Sciatic nerve (tissue), 2 donors: ENCODE measurements around the gene HOXA2. TPM values are rescaled to one million over a fixed set of nuclear protein-coding genes. Genes with fewer than 3 reads are reported as not detected.

Source experiments
- ATAC-seq: fragments of 200-7000 bp; cut with Tn5 transposase; one replicate; pipeline ENCODE4 v1.9.1; 2020; ENCODE audit warnings: mild to moderate bottlenecking, moderate library complexity
- DNase-seq: peaks from one replicate; pipeline ENCODE4 v3.0.0-alpha.2; 2020; ENCODE audit warnings: low spot score
- intact Hi-C: fragments of 100-400 bp; cut with DNase I; formaldehyde crosslinking; loops from one replicate; pipeline ENCODE4 v1.14.2; 2022
- total RNA-seq: library from RNA; stranded (reverse); fragmentation: NEBNext Ultra II Directional; extraction: Animal tissue kit (Norgen Biotek cat#: 25700); gene quantifications from one replicate; pipeline ENCODE4 v1.2.1, GENCODE V29; 2021
- donor health status: DM: no; HTN: no; CAD: no.
- donor health status: DM: no; HTN: no; CAD: no.

The HOXA2 gene
- total RNA-seq: 3.9 TPM

GRCh38 chr7:27102581-27103442, at the start of gene HOXA2:
Gene HOXA2, minus strand, starts transcription at chr7:27102683. Its CDS starts 183 bp downstream, at chr7:27102500.
- ATAC-seq: peak; percentile 58
- intact Hi-C loops: no loop called here
- no peak for DNase-seq

- DNase-seq (peak; percentile 64), ATAC-seq (no peak)
- intact Hi-C loops: loop anchor here (10.0 kb wide), 1 partner anchor 777 kb away; no protein-coding TSS in a partner anchor
Measured at GRCh38 chr7:27151341-27151930, 49.0 kb upstream of the HOXA2 start.

GRCh38 chr7:27150568-27151340, 48.3 kb upstream of the HOXA2 start:
- DNase-seq: peak; percentile 86

GRCh38 chr7:27149842-27150567, 47.5 kb upstream of the HOXA2 start:
- ATAC-seq (no peak), DNase-seq (peak; percentile 56)
- intact Hi-C loops: loop anchor here (10.0 kb wide), 1 partner anchor 775 kb away; no protein-coding TSS in a partner anchor

More at GRCh38 chr7:27150568-27151340, 48.3 kb upstream of the HOXA2 start:
- intact Hi-C loops: loop anchor here (10.0 kb wide), 1 partner anchor 776 kb away; no protein-coding TSS in a partner anchor
- ATAC-seq: peak; percentile 65

GRCh38 chr7:27148756-27149641, 46.5 kb upstream of the HOXA2 start:
- intact Hi-C loops: no loop called here
- DNase-seq (peak; percentile 56), ATAC-seq (no peak)

- intact Hi-C loops: no loop called here
- DNase-seq (peak; percentile 68), ATAC-seq (no peak)
Measured at GRCh38 chr7:27148031-27148755, 45.7 kb upstream of the HOXA2 start.

GRCh38 chr7:27147199-27148030, 44.9 kb upstream of the HOXA2 start, which contains the start of gene HOXA6:
Gene HOXA6, minus strand, starts transcription at chr7:27147774. Its CDS starts 25 bp downstream, at chr7:27147749.
- DNase-seq: peak; percentile 86
- ATAC-seq: peak; percentile 1
- intact Hi-C loops: no loop called here

- DNase-seq: no peak
- intact Hi-C loops: no loop called here
Measured at GRCh38 chr7:27146491-27147198, 44.2 kb upstream of the HOXA2 start.

GRCh38 chr7:27145914-27146412, 43.5 kb upstream of the HOXA2 start:
- ATAC-seq (no peak), DNase-seq (no peak)
- intact Hi-C loops: no loop called here

More at GRCh38 chr7:27146491-27147198, 44.2 kb upstream of the HOXA2 start:
- ATAC-seq: no peak

GRCh38 chr7:27145165-27145913, 42.9 kb upstream of the HOXA2 start:
- no peak for ATAC-seq
- intact Hi-C loops: no loop called here
- peak; percentile 62 for DNase-seq

GRCh38 chr7:27144781-27145164, 42.3 kb upstream of the HOXA2 start:
- intact Hi-C loops: no loop called here
- ATAC-seq: peak; percentile 3
- DNase-seq: peak; percentile 66

- ATAC-seq (no peak), DNase-seq (no peak)
- intact Hi-C loops: no loop called here
Measured at GRCh38 chr7:27143950-27144780, 41.7 kb upstream of the HOXA2 start.

- intact Hi-C loops: no loop called here
- no peak for DNase-seq
- peak; percentile 84 for ATAC-seq
Measured at GRCh38 chr7:27143023-27143949, 40.8 kb upstream of the HOXA2 start, which contains the start of gene HOXA5. Gene HOXA5, minus strand, starts transcription at chr7:27143681. Its CDS starts 74 bp downstream, at chr7:27143607.
